Dedifferentiated amniotic fluid mesenchymal stem cell (primary cell): ENCODE measurements around the gene STAG1.
"Not testable (repeated sequence)": the region's sequence is repeated elsewhere in the genome, so short reads cannot be mapped to it uniquely, and the experiment has no call there.

Experiments used
- DNase-seq: peaks from one replicate; pipeline ENCODE4 v3.0.0-alpha.2; 2016; ENCODE audit errors: extremely low spot score

Gene STAG1

DNA sequence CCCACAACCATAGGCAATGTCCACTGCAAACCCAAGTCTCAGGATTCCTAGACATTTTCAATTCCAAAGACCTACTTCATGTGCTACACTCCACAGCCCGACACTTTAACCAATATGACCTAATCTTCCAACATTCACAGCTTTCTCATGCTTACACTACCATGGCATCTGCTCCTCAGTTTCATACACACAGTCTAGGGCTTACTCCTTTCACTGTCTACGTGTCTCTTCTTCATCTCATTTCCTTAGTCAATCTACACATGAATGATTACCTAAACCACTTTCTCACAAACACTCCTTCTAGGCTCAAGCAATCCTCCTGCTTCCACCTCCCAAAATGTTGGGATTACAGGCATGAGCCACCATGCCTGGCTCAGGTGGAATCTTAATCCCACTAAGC, 106.3 kb downstream of the STAG1 start:
- no peak for DNase-seq

GRCh38 chr3:136644212-136644611, 108.0 kb downstream of the STAG1 start:
- no peak for DNase-seq

GRCh38 chr3:136643380-136643779, 108.8 kb downstream of the STAG1 start:
- not testable (repeated sequence) for DNase-seq

- DNase-seq = no peak
Observed at GRCh38 chr3:136642711-136643110, 109.5 kb downstream of the STAG1 start.

DNA sequence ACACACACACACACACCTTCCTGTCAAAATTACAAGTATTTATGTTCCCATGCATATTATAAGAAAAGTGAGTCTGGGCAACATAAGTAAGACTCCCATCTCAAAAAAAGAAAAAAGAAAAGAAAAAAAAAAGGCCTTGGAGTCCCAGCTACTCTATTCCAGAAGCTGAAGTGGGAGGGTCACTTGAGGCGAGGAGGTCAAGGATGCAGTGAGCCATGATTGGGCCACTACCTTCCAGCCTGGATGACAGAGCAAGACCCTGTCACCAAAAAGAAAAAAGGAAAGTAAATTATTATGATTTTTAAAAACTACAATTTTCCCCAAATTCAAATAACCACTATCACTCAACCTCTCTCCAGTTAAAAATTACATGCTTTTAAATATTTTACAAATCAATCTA, 113.1 kb downstream of the STAG1 start:
- DNase-seq = no peak

DNA sequence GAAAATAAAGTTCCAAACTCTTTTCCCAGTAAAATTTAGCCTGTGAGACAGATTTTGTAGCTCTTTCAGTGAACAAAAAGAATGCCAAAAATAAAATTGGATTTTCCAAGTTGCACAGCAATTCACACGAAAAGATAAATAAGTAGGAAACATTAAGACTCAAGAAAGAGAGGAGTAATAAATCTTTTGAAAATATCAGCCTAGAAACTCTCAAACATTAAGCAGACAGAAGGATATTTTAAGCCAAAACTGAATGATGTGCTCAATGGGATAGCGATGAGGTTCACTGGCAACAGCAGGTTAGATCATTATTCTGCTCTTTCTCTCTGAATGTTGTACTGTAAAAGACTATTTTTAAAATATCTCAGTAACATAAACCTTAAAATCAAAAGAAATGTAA, 115.0 kb downstream of the STAG1 start:
- no peak for DNase-seq

GRCh38 chr3:136634821-136635220, 117.4 kb downstream of the STAG1 start:
- DNase-seq = no peak

DNA sequence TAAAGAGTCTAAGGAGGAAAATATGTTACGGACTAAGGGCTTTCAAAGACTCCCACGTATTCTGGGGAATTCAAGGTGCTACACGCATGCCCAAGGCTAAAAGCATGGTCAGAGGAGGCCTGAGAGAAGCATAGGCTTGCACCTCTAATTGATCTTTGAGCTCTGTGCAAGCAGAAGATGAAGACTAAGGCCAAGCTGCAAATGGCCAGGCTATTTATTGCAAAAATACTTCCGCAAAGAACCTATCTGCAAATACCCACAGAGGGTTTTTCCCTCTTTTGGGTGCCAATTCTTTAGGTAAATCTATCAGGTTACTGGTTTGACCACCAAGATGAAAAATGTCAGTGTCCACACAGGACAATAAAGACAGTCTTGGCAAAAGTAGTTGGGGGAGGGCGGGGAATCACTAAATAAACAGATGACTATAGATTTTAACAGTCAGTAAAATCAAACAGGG, 119.5 kb downstream of the STAG1 start:
- DNase-seq = no peak

- no peak for DNase-seq
Observed at GRCh38 chr3:136631424-136631823, 120.8 kb downstream of the STAG1 start.

GRCh38 chr3:136630915-136631314, 121.3 kb downstream of the STAG1 start:
- no peak for DNase-seq

DNA sequence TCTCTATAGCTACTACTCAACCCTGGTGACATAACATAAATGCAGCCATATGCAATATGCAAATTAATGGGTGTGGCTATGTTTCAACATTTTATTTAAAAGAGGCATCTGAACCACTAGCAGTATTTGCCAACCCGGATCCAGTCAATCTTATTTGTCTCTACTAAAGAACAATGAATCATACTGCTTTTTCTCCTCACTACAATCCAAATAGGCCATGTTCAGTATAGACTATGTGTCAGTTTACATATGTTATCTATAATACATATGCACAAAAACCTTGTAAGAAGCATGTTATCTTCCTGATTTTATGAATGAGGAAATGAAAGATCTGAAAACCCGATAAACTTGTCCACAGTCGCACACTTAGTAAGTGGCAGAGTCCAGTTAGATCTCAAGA, 125.7 kb downstream of the STAG1 start:
- DNase-seq = no peak

GRCh38 chr3:136624894-136625815, 127.0 kb downstream of the STAG1 start:
- no peak for DNase-seq

- no peak for DNase-seq
Observed at GRCh38 chr3:136624371-136624770, 127.8 kb downstream of the STAG1 start.

DNA sequence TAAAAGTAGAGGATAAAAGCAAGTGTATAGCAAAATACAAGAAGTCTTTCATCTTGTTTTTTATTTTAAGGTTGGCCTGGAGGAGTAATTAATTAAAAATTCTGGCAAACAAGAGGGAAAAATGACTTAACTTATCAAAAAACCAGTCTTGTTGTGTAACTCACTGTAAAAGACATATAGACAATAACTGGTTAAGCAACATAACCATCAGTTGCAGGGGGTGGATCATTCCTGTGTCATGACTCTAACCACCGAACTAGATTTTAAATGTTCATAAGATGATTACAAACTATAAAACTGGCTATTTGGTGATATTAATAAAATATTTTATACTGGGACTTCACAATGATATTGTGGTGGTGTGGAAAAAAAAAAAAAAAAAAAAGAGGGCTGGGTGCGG, 130.6 kb downstream of the STAG1 start:
- DNase-seq = no peak

- DNase-seq = no peak
Observed at GRCh38 chr3:136620436-136620835, 131.7 kb downstream of the STAG1 start.

DNA sequence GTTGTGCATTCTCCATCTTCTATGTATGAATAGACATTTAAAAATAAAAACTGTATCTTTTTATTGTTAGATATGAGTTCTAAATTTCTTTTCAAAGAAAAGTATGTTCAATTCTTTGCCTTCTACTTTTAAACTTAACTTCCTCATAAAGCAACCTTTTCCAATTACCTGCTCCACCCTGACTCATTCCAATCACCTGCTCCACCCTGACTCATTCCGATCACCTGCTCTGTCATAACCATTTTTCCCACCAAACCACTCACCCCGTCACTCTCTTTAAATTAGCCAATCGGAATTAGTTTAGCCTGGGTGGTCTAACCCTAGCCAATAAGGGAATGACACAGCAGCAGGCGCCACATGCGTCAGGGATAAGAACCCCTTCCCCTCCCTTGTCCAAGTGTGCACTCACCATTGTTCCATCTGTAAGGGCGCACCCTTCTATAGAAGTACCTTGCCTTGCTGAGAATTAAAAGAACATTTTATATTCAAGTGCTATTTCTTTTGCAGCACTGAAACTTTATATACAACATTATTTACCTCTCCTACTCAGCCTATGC, 134.1 kb downstream of the STAG1 start:
- DNase-seq = not testable (repeated sequence)

- no peak for DNase-seq
Observed at GRCh38 chr3:136617198-136617597, 135.0 kb downstream of the STAG1 start.

DNA sequence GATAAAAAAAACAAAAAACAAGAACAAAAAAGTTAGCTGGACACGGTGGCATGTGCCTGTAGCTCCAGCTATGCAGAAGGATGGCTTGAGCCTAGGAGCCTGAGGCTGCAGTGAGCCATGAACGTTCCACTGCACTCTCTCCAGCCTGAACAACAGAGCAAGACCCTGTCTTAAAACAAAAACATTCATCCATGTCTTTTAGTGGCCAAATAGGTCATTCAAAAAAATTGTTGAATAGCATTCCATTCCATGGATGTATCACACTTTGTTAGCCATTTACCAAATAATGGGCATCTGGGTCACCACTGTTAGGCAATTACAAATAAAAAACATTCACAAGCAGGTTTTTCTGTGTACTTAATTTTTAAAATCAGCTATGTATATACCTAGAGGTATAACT, 139.7 kb downstream of the STAG1 start:
- no peak for DNase-seq

DNA sequence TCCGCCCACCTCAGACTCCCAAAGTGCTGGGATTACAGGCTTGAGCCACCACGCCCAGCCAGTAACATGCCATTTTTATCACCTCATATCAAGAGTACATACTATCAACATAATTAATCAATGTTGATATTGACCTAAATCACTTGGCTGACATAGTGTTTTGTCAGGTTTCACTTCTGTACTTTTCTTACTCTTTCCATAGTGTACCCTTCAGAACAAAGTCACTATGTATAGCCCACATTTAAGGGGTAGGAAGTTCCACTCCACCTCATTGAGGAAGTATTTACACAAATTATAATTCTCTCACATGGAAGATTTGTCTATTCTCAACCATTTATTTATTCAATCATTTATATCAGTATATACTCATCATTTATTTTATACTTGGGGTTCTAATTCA, 145.2 kb downstream of the STAG1 start:
- DNase-seq = no peak

- DNase-seq = not testable (repeated sequence)
Observed at GRCh38 chr3:136606216-136606615, 146.0 kb downstream of the STAG1 start.

DNA sequence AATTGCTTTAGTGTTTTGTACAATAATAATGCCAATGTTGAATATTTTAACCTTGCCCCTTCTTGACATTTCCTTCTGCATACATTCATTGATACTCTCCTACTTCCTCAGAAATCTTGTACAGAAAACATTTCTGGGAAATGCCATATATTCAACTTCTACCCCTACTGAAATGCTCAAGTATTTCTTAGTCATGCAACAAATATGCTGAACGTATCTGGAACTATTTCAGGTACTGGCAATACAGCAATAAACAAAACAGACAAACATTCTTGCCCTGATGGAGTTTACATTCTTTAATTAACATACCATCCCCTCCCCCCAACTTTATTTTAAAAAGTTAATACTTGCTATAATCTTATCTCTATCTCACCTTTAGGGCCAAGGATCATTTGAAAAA, 147.2 kb downstream of the STAG1 start:
- no peak for DNase-seq

DNA sequence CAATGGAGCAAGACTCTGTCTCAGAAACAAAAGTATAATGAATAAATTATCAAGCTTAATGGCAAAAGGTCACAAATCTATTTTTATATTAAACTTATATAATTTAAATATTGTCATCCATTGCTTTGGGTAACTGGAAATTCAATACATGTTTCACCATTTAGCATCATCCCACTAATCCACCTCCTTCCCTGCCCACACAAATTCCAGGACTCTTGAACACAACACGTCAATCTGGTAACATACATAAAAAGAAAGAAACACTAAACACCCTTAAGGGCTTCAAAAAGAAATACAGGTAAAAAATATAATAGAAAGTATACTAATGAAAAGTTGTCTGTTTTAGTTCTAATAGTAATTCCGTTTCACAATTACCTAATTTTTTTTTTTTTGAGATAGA, 149.4 kb downstream of the STAG1 start:
- peak; percentile 29 for DNase-seq
